Stimulated activated CD8-positive, alpha-beta memory T cell treated with anti-CD3 and anti-CD28 coated beads, Interleukin-7, amount 100 ng/mL, for 48 hours (primary cell): ENCODE data around the gene WDR41.

Experiments used
- DNase-seq, 2 donors: peaks; one replicate each; pipeline ENCODE4 v3.0.0-alpha.2; 2020; ENCODE audit warnings: low read depth in 1 of 2; ENCODE audit errors: extremely low read depth in 1 of 2

Gene WDR41

GRCh38 chr5:77449277-77449676 lies 42.8 kb downstream of the WDR41 start:
- DNase-seq, result no peak

- no peak for DNase-seq
Measured at GRCh38 chr5:77448831-77449230, 43.3 kb downstream of the WDR41 start.

GRCh38 chr5:77444356-77444755 lies 47.8 kb downstream of the WDR41 start:
- DNase-seq, result no peak

GRCh38 chr5:77443670-77444069 lies 48.4 kb downstream of the WDR41 start:
- DNase-seq, result no peak

GRCh38 chr5:77438071-77438470 lies 54.0 kb downstream of the WDR41 start:
- no peak for DNase-seq

GRCh38 chr5:77437194-77437593 lies 54.9 kb downstream of the WDR41 start:
- DNase-seq, result no peak

GRCh38 chr5:77431719-77432118 lies 60.4 kb downstream of the WDR41 start:
- no peak for DNase-seq

- DNase-seq, result no peak
Measured at GRCh38 chr5:77431286-77431685, 60.8 kb downstream of the WDR41 start.

GRCh38 chr5:77430726-77431125 lies 61.4 kb downstream of the WDR41 start:
- no peak for DNase-seq

GRCh38 chr5:77428526-77428925 lies 63.6 kb downstream of the WDR41 start:
- no peak for DNase-seq

GRCh38 chr5:77427998-77428397 lies 64.1 kb downstream of the WDR41 start:
- DNase-seq, result no peak

GRCh38 chr5:77426670-77427069 lies 65.4 kb downstream of the WDR41 start:
- DNase-seq, result no peak

- DNase-seq, result no peak
Measured at GRCh38 chr5:77425998-77426659, 66.0 kb downstream of the WDR41 start.

GRCh38 chr5:77425420-77425819 lies 66.7 kb downstream of the WDR41 start:
- no peak for DNase-seq

GRCh38 chr5:77424921-77425320 lies 67.2 kb downstream of the WDR41 start:
- DNase-seq, result no peak

- no peak for DNase-seq
Measured at GRCh38 chr5:77423022-77423750, 68.9 kb downstream of the WDR41 start.

GRCh38 chr5:77420940-77421339 lies 71.2 kb downstream of the WDR41 start:
- DNase-seq, result no peak

- no peak for DNase-seq
Measured at GRCh38 chr5:77419644-77420582, 72.2 kb downstream of the WDR41 start.

- no peak for DNase-seq
Measured at GRCh38 chr5:77418601-77419581, 73.2 kb downstream of the WDR41 start.

GRCh38 chr5:77418162-77418561 lies 74.0 kb downstream of the WDR41 start:
- DNase-seq, result no peak
